ENCODE measurements around the gene KLF11.

KLF11 gene

DNA sequence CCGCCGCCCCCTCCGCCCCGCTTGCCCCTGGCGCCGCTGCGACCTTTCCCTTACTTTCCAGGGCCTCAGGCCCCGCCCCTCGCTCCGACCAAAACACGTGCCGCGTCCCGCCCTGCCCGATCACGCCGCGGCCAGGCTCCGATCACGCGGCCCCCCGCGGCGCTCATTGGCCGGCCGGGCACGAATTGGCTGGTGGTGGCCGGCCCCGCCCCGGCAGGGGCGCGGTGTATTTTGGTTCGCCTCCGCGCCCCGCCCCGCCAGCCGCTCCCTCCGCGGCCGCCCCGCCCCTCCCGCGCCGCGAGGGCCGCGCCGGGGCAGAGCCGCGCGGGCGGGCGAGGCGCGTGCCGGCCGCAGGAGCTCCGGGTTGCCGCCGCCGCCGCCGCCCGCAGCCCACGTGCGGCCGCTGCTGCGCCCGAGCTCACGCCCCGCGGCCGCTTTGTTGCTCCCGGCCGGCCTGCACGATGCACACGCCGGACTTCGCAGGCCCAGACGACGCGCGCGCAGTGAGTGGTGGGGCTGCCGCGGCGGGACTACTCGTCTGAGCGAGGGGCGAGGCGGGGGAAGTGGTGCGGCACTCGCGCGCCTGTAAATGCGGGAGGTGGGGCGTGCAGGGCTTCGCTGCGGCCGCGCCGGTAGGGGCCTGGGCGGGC is at the start of gene KLF11:
Gene KLF11 (plus strand): TSS at position 295 of the 650 bp plus-strand sequence. CDS start 167 bp downstream, at position 462.
- peaks cover 75% of the 10 kb centered on the region for H3K4me1 ChIP-seq (ENCODE audit: insufficient read depth, low read length)
- H3K9ac ChIP-seq (ENCODE audit: low read length) = peak within 1 kb of the TSS; percentile 80
- peaks cover 19% of the 10 kb centered on the region for H3K36me3 ChIP-seq (ENCODE audit: insufficient read depth, low read length)
- H3K9me3 ChIP-seq (ENCODE audit: low read length) = no peaks in the 10 kb centered on the region
- no peaks in the 10 kb centered on the region for H3K27me3 ChIP-seq (ENCODE audit: control insufficient read depth in 1 of 2, insufficient read depth in 2 of 2, low read length in 2 of 2)
- peak within 1 kb of the TSS; percentile 94 for H3K27ac ChIP-seq (ENCODE audit: low read depth, low read length)
- H3K4me3 ChIP-seq (ENCODE audit: low read depth in 1 of 2, low read length in 2 of 2) = peak within 1 kb of the TSS; percentile 53 to 75

- Histone ChIP-seq H3K4me3 (ENCODE audit: low read depth in 1 of 2, low read length in 2 of 2) (no peak overlapping the region), H3K27me3 (ENCODE audit: control insufficient read depth in 1 of 2, insufficient read depth in 2 of 2, low read length in 2 of 2) (no peaks in the 10 kb centered on the region), H3K9ac (ENCODE audit: low read length) (no peak overlapping the region), H3K27ac (ENCODE audit: low read depth, low read length) (no peak overlapping the region), H3K9me3 (ENCODE audit: low read length) (no peaks in the 10 kb centered on the region), H3K36me3 (ENCODE audit: insufficient read depth, low read length) (no peaks in the 10 kb centered on the region), H3K4me1 (ENCODE audit: insufficient read depth, low read length) (peaks cover 5% of the 10 kb centered on the region)
These were observed 48.9 kb upstream of the KLF11 start for GRCh38 chr2:9994462-9994861.

DNA sequence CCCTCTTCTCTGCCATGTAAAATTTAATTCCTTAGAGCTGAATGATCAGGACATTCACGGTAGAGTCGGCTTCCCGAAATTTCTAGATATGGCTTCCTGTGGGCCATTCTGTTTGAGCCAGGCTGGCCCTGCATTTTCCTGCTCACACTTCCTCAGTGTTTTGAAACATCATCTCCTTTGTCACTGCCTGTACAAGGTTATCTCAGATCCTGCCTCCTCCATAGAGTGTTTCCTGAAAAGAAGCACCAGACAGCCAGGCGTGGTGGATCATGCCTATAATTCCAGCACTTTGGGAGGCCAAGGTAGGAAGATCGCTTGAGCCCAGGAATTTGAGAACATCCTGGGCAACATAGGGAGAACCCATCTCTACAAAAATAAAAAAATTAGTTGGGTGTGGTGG is 48.3 kb upstream of the KLF11 start:
- H3K27ac ChIP-seq (ENCODE audit: low read depth, low read length) = no peak overlapping the region
- H3K36me3 ChIP-seq (ENCODE audit: insufficient read depth, low read length) = no peaks in the 10 kb centered on the region
- no peaks in the 10 kb centered on the region for H3K27me3 ChIP-seq (ENCODE audit: control insufficient read depth in 1 of 2, insufficient read depth in 2 of 2, low read length in 2 of 2)
- no peak overlapping the region for H3K9ac ChIP-seq (ENCODE audit: low read length)
- peaks cover 5% of the 10 kb centered on the region for H3K4me1 ChIP-seq (ENCODE audit: insufficient read depth, low read length)
- H3K4me3 ChIP-seq (ENCODE audit: low read depth in 1 of 2, low read length in 2 of 2) = no peak overlapping the region
- no peaks in the 10 kb centered on the region for H3K9me3 ChIP-seq (ENCODE audit: low read length)

DNA sequence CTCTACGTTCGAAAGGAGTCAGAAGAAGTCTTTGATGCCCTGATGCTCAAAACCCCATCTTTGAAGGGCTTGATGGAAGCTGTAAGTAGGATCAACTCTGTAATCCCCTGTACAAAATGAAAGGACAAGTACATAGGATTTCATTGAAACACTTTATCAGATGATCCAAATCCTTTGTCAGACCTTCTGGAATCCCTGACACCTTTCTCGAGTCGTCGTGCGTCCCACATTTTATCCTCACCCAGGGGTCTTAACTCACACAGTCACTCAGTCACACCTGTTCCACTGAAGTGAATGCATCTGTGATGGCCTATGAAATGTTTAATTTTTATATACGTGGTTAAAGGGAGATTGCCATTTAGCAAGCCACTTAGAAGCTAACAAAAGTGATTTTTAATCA is 47.0 kb upstream of the KLF11 start:
- Histone ChIP-seq H3K4me3 (ENCODE audit: low read depth in 1 of 2, low read length in 2 of 2) (no peak overlapping the region), H3K27me3 (ENCODE audit: control insufficient read depth in 1 of 2, insufficient read depth in 2 of 2, low read length in 2 of 2) (no peaks in the 10 kb centered on the region), H3K4me1 (ENCODE audit: insufficient read depth, low read length) (peaks cover 5% of the 10 kb centered on the region), H3K36me3 (ENCODE audit: insufficient read depth, low read length) (no peaks in the 10 kb centered on the region), H3K27ac (ENCODE audit: low read depth, low read length) (no peak overlapping the region), H3K9me3 (ENCODE audit: low read length) (no peaks in the 10 kb centered on the region), H3K9ac (ENCODE audit: low read length) (no peak overlapping the region)

- Histone ChIP-seq H3K9me3 (ENCODE audit: low read length) (no peaks in the 10 kb centered on the region), H3K27ac (ENCODE audit: low read depth, low read length) (no peak overlapping the region), H3K27me3 (ENCODE audit: control insufficient read depth in 1 of 2, insufficient read depth in 2 of 2, low read length in 2 of 2) (no peaks in the 10 kb centered on the region), H3K36me3 (ENCODE audit: insufficient read depth, low read length) (no peaks in the 10 kb centered on the region), H3K4me1 (ENCODE audit: insufficient read depth, low read length) (peaks cover 5% of the 10 kb centered on the region), H3K9ac (ENCODE audit: low read length) (no peak overlapping the region), H3K4me3 (ENCODE audit: low read depth in 1 of 2, low read length in 2 of 2) (no peak overlapping the region)
These were observed 45.4 kb upstream of the KLF11 start for GRCh38 chr2:9997936-9998335.

DNA sequence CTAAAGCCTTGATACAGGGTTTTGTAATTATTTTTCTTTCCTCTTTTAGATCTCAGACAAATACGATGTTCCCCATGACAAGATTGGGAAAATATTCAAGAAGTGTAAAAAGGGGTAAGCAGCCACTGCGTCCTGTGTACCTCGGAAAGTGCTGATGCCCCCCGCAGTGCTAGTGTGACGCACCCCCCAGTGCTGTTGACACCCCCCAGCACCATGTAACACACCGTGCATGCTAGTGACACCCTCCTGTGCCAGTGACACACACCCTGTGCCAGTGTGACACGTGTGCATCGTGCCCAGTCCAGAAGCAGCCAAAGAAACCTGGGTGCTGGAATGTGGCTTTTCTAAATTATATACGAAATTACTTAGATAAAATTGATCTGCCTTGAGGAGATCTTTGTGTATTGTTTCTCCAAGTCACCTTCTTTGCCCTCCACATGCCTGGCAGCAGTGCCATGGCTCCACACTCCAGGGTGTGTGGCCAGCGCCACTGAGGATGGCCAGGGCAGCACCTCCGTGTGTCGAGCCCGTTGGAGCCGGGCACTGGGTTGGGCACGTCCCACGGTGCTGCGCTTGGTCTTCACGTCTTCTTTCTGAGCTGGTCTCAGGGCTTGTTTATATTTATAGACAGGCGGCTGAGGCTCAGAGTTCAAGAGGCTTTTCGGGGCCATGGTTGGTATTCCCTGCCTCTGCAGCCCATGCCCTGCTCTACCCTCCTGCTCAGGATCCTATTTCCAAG is 44.3 kb upstream of the KLF11 start:
- no peaks in the 10 kb centered on the region for H3K36me3 ChIP-seq (ENCODE audit: insufficient read depth, low read length)
- H3K9me3 ChIP-seq (ENCODE audit: low read length) = no peaks in the 10 kb centered on the region
- H3K27ac ChIP-seq (ENCODE audit: low read depth, low read length) = no peak overlapping the region
- H3K4me1 ChIP-seq (ENCODE audit: insufficient read depth, low read length) = peaks cover 5% of the 10 kb centered on the region
- no peak overlapping the region for H3K9ac ChIP-seq (ENCODE audit: low read length)
- no peak overlapping the region for H3K4me3 ChIP-seq (ENCODE audit: low read depth in 1 of 2, low read length in 2 of 2)
- no peaks in the 10 kb centered on the region for H3K27me3 ChIP-seq (ENCODE audit: control insufficient read depth in 1 of 2, insufficient read depth in 2 of 2, low read length in 2 of 2)

DNA sequence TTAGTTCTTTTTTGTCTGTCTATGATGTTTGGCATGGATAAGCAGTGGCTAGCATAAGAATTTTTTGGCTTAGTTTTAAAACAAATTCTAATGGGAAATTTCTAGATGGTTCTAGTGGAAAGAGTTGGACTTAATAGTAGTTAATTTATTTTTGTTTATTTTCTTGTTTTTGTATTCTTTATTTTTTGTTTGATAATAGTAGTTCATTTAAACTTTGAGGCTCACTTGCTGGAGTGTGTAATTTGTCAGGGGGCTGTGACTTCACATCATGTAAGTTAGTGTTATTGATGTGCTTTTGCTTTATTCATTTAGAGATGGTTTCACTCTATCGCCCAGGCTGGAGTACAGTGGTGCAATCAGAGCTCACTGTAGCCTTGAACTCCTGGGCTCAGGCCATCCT is 43.7 kb upstream of the KLF11 start:
- Histone ChIP-seq H3K9ac (ENCODE audit: low read length) (no peak overlapping the region), H3K27me3 (ENCODE audit: control insufficient read depth in 1 of 2, insufficient read depth in 2 of 2, low read length in 2 of 2) (no peaks in the 10 kb centered on the region), H3K4me1 (ENCODE audit: insufficient read depth, low read length) (peaks cover 5% of the 10 kb centered on the region), H3K27ac (ENCODE audit: low read depth, low read length) (no peak overlapping the region), H3K9me3 (ENCODE audit: low read length) (no peaks in the 10 kb centered on the region), H3K36me3 (ENCODE audit: insufficient read depth, low read length) (no peaks in the 10 kb centered on the region), H3K4me3 (ENCODE audit: low read depth in 1 of 2, low read length in 2 of 2) (no peak overlapping the region)

- Histone ChIP-seq H3K27me3 (ENCODE audit: control insufficient read depth in 1 of 2, insufficient read depth in 2 of 2, low read length in 2 of 2) (no peaks in the 10 kb centered on the region), H3K27ac (ENCODE audit: low read depth, low read length) (no peak overlapping the region), H3K4me1 (ENCODE audit: insufficient read depth, low read length) (peaks cover 5% of the 10 kb centered on the region), H3K9ac (ENCODE audit: low read length) (no peak overlapping the region), H3K36me3 (ENCODE audit: insufficient read depth, low read length) (no peaks in the 10 kb centered on the region), H3K9me3 (ENCODE audit: low read length) (no peaks in the 10 kb centered on the region), H3K4me3 (ENCODE audit: low read depth in 1 of 2, low read length in 2 of 2) (no peak overlapping the region)
These were observed 42.8 kb upstream of the KLF11 start for GRCh38 chr2:10000541-10000940.

DNA sequence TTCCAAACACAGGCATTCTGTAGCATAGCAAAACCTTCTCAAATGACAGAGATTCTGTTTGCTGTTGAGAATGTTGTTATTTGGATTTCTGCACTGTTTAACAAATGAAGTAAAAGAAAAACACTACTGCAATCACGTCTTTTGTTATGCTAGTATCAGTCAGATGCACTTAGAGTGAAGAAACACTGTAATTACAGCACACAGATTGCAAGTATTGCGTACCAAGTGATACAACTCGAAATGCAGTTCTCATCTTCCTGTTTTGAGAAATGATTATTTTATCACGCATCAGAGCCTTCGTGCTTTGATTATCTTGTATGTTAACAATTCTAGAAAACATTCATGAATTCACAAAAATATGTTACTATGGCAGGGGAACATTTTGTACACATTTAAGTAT is 41.8 kb upstream of the KLF11 start:
- no peak overlapping the region for H3K4me3 ChIP-seq (ENCODE audit: low read depth in 1 of 2, low read length in 2 of 2)
- H3K9me3 ChIP-seq (ENCODE audit: low read length) = no peaks in the 10 kb centered on the region
- no peaks in the 10 kb centered on the region for H3K36me3 ChIP-seq (ENCODE audit: insufficient read depth, low read length)
- H3K27ac ChIP-seq (ENCODE audit: low read depth, low read length) = no peak overlapping the region
- H3K9ac ChIP-seq (ENCODE audit: low read length) = no peak overlapping the region
- H3K27me3 ChIP-seq (ENCODE audit: control insufficient read depth in 1 of 2, insufficient read depth in 2 of 2, low read length in 2 of 2) = no peaks in the 10 kb centered on the region
- H3K4me1 ChIP-seq (ENCODE audit: insufficient read depth, low read length) = peaks cover 7% of the 10 kb centered on the region

DNA sequence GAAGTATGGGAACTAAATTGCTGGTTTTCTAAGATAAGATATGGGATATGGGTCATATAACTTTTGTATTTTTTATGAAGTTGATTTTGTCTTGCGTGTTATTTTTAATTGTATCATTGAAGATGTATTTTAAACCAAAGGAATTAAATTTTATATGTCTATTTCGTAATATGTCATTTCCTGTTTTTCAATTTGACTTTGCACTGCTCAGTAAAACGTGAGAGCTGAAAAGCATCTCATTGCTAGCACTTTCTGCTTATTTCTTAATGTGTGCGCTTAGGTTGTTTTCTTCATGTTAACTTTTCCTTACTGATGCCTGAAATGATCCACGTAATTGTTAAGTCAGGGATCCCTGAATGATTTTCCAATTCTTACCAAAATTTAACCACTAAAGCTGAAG is 41.2 kb upstream of the KLF11 start:
- no peaks in the 10 kb centered on the region for H3K9me3 ChIP-seq (ENCODE audit: low read length)
- no peak overlapping the region for H3K9ac ChIP-seq (ENCODE audit: low read length)
- no peak overlapping the region for H3K4me3 ChIP-seq (ENCODE audit: low read depth in 1 of 2, low read length in 2 of 2)
- H3K36me3 ChIP-seq (ENCODE audit: insufficient read depth, low read length) = no peaks in the 10 kb centered on the region
- no peak overlapping the region for H3K27ac ChIP-seq (ENCODE audit: low read depth, low read length)
- no peaks in the 10 kb centered on the region for H3K27me3 ChIP-seq (ENCODE audit: control insufficient read depth in 1 of 2, insufficient read depth in 2 of 2, low read length in 2 of 2)
- peaks cover 7% of the 10 kb centered on the region for H3K4me1 ChIP-seq (ENCODE audit: insufficient read depth, low read length)

DNA sequence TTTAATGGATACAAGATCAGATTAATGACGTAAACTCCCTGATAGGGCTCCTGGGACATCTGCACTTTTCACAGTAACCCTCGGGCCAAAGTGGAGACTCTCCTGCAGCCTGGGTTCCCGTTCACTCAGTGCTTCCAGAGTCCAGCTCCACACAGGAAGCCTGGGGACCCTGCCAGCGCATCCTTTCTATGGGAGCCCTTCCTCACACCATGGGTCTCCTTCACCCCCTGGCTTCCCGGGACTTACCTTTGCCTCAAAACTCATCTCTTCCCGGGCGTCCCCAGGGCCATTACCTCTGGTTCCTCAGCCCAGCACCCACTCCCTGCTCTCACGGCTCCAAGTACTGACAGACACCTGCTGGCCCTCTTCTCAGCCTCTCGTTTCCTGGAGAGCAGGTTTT is 40.7 kb upstream of the KLF11 start:
- H3K27ac ChIP-seq (ENCODE audit: low read depth, low read length) = no peak overlapping the region
- peaks cover 12% of the 10 kb centered on the region for H3K4me1 ChIP-seq (ENCODE audit: insufficient read depth, low read length)
- H3K27me3 ChIP-seq (ENCODE audit: control insufficient read depth in 1 of 2, insufficient read depth in 2 of 2, low read length in 2 of 2) = no peaks in the 10 kb centered on the region
- no peaks in the 10 kb centered on the region for H3K9me3 ChIP-seq (ENCODE audit: low read length)
- no peak overlapping the region for H3K4me3 ChIP-seq (ENCODE audit: low read depth in 1 of 2, low read length in 2 of 2)
- H3K36me3 ChIP-seq (ENCODE audit: insufficient read depth, low read length) = no peaks in the 10 kb centered on the region
- H3K9ac ChIP-seq (ENCODE audit: low read length) = no peak overlapping the region
